Measurements from ENCODE around the gene EXPH5.
"Not testable (repeated sequence)": the region's sequence is repeated elsewhere in the genome, so short reads cannot be mapped to it uniquely, and the experiment has no call there.

The EXPH5 gene

GRCh38 chr11:108593214-108593922, at the start of gene EXPH5:
Gene EXPH5, minus strand, starts transcription at chr11:108593768. Its CDS starts 232 bp downstream, at chr11:108593536.
- DNase-seq (ENCODE audit: low read depth in 1 of 2, low spot score in 1 of 2) = peak; percentile 69 to 83

- not testable (repeated sequence) for DNase-seq (ENCODE audit: low read depth in 1 of 2, low spot score in 1 of 2)
These were observed 48.2 kb upstream of the EXPH5 start for GRCh38 chr11:108641752-108642151.

DNA sequence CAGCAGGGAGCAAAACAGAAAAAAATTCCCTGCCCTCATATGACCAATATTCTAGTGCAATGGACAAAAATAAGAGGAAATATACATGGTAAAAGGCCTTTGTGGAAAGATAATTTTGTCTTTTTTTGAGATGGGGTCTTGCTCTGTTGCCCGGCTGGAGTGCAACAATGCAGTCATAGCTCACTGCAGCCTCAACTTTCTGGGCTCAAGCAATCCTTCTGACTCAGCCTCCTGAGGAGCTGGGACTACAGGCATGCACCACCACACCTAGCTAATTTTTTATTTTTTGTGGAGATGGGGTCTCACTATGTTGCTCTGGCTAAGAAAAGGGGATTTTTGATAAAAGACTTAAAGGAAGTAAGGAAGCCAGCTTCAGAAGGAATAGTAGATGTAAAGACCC, 45.6 kb upstream of the EXPH5 start:
- DNase-seq (ENCODE audit: low read depth in 1 of 2, low spot score in 1 of 2) = no peak

DNA sequence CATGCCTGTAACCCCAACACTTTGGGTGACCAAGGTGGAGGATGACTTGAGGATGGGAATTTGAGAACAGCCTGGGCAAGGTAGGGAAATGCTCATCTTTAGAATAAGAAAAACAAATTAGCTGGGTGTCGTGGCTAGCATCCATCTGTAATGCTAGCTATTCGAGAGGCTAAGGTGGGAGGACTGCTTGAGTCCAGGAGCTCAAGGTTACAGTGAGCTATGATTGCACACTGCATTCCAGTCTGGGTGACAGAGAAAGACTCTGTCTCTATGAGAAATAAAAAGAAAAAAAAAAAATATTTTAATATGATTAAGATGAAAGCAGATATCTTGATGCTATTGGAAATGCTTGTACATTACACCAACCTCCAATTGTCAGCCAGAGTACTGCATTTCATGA, 42.7 kb upstream of the EXPH5 start:
- DNase-seq (ENCODE audit: low read depth in 1 of 2, low spot score in 1 of 2) = no peak

GRCh38 chr11:108635106-108635505, 41.5 kb upstream of the EXPH5 start:
- DNase-seq (ENCODE audit: low read depth in 1 of 2, low spot score in 1 of 2) = no peak

DNA sequence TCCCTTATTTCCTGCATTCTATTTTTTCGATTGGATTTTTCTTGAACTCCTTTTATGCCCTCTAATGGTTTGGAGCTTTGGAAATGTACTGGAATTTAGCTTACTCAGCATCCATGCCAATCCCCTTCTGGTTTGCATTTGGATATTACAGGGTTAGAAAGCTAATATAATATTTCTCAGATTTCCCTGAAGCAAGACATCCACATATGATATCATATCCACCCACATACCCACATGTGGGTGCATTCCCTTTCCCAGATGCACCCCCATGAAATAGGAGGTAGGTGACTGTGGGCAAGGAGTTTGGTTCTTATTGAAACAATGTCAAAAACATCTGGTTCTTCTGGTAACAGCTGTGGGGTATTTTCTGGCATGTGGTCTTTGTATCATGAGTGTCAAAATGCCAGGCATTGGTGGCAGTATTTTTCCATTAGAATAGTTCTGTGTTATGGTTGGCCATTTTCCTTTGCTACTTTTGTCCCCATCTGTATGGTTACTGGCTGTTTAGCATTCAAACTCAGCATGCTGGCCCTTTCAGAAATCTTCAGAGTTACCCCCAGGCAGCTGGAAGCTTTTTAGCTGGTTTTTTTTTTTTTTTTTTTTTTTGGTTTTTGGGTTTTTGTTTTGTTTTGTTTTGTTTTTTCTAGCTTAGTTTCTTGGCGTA, 38.6 kb upstream of the EXPH5 start:
- DNase-seq (ENCODE audit: low read depth in 1 of 2, low spot score in 1 of 2) = no peak

DNA sequence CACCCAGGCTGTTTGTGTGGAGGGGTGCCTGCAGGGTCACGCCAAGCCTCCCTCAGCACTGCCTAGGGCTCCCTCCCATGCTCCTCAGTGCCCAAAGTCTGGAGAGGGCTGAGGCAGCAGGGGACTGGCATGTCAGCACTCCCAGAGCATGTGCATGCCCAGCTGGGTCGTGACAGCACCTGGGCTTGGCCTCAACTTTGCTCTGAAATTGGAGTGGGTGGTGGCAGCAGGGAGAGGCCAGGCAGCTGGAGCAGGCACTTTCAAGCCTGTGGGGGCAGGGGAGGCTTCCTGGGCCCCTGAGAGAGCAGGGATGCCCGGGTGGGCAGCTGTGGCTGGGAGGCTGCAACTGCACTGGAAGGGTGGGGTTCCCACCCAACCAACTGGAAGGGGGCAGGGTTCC, 35.7 kb upstream of the EXPH5 start:
- no peak for DNase-seq (ENCODE audit: low read depth in 1 of 2, low spot score in 1 of 2)

- DNase-seq (ENCODE audit: low read depth in 1 of 2, low spot score in 1 of 2) = no peak
These were observed 35.2 kb upstream of the EXPH5 start for GRCh38 chr11:108628812-108629211.

- no peak for DNase-seq (ENCODE audit: low read depth in 1 of 2, low spot score in 1 of 2)
These were observed 34.8 kb upstream of the EXPH5 start for GRCh38 chr11:108628326-108628725.

- no peak for DNase-seq (ENCODE audit: low read depth in 1 of 2, low spot score in 1 of 2)
These were observed 30.8 kb upstream of the EXPH5 start for GRCh38 chr11:108624196-108624925.

- DNase-seq (ENCODE audit: low read depth in 1 of 2, low spot score in 1 of 2) = no peak
These were observed 28.8 kb upstream of the EXPH5 start for GRCh38 chr11:108622341-108622740.

GRCh38 chr11:108620958-108621772, 27.6 kb upstream of the EXPH5 start:
- no peak for DNase-seq (ENCODE audit: low read depth in 1 of 2, low spot score in 1 of 2)

- no peak for DNase-seq (ENCODE audit: low read depth in 1 of 2, low spot score in 1 of 2)
These were observed 25.0 kb upstream of the EXPH5 start for GRCh38 chr11:108618529-108618928.

DNA sequence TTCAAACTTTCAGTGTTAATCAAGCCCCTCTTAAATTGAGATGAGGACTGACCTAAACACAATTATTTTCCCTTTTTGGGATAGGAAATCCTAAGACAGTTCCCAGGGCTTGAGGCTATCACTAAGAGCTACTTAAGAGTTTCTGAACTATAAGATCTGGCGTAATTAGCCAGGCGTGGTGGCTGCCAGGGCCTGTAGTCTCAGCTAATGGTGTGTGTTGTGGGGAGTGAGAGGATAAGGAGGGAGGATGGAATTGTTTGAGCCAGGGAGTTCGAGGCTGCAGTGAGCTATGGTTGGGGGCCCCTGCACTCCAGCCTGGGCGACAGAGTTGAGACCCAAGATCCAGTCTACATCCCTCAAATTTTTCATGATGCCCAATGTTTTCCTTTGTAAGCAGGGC, 23.5 kb upstream of the EXPH5 start:
- no peak for DNase-seq (ENCODE audit: low read depth in 1 of 2, low spot score in 1 of 2)

- DNase-seq (ENCODE audit: low read depth in 1 of 2, low spot score in 1 of 2) = no peak
These were observed 23.0 kb upstream of the EXPH5 start for GRCh38 chr11:108616549-108616948.

DNA sequence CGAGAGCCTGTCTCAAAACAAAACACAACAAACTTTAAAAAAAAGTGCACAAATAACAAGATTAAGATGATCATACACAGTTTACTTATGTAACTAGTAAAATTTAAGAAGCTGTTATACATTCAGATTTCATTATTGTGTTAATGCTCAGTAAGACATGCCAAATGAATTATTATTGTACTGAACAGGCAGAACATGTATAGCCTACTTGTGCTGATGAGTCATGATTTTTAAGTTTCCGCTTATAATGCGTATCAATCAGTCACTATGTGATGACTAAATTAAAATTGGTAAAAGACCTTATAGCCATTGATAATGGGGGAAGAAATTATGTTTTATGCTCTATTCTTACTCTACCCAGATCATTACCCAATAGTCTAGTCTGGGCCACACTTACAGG, 20.5 kb upstream of the EXPH5 start:
- DNase-seq (ENCODE audit: low read depth in 1 of 2, low spot score in 1 of 2) = no peak

DNA sequence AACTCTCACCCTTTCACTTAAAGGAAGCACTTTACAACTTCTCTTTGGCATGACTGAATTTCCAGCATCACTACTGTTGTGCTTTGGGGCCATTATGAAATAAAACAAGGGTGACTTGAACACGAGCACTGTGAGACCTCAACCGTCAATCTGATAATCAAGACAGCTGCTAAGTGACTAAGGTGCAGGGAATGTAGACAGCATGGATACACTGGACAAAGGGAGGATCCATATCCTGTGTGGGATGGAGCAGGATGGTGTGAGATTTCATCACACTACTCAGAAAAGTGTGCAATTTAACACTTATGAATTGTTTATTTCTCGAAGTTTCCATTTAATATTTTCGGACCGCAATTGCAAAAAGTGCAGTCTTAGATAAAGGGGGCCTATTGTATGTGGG, 16.1 kb upstream of the EXPH5 start:
- DNase-seq (ENCODE audit: low read depth in 1 of 2, low spot score in 1 of 2) = no peak

GRCh38 chr11:108608548-108608947, 15.0 kb upstream of the EXPH5 start:
- DNase-seq (ENCODE audit: low read depth in 1 of 2, low spot score in 1 of 2) = no peak

DNA sequence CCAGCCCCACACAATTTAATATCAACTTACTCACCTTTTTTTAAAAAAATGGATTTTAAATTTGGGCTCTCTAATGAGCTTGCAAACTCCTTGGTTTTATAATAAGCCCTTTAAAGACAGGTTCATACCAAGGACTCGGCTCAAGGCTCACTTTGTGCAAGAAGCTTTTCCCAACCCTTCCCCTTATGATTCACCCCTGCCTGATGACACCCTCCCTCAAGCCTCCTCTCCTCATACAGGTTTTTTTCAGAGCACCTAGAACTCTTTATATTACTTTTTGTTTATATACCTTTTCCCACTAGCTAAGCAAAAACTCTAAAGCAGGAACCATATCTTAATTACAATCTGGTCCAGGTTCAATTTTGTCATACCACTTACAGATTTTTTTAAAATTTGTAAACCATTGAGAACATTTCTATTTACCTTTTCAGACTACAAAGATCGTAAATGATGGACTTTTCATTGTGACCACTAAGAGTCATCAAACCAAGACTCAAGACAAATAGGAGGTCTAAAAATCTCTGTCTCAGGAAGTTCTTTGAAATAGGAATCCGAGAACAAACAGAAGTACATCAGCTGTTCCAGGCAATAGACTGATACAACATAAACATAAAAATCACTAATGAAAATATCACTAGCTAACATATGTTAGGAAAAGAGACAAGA, 13.1 kb upstream of the EXPH5 start:
- no peak for DNase-seq (ENCODE audit: low read depth in 1 of 2, low spot score in 1 of 2)

DNA sequence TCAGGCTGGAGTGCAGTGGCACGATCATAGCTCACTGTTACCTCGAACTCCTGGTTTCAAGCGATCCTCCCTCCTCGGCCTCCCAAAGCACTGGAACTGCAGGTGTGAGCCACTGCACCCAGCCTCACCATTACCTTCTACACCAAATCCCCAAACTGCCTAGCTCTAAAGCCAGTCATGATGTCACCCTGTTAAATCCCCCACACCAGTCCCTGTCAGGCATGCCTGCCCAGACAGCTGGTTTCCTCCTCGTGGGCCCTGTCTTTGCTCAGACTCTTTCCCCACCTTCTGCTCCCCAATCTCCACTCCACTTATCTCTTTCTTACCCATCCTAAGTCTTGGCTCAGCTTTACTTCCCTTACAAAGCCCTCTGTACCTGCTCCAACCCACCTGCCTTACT, 12.5 kb upstream of the EXPH5 start:
- no peak for DNase-seq (ENCODE audit: low read depth in 1 of 2, low spot score in 1 of 2)

DNA sequence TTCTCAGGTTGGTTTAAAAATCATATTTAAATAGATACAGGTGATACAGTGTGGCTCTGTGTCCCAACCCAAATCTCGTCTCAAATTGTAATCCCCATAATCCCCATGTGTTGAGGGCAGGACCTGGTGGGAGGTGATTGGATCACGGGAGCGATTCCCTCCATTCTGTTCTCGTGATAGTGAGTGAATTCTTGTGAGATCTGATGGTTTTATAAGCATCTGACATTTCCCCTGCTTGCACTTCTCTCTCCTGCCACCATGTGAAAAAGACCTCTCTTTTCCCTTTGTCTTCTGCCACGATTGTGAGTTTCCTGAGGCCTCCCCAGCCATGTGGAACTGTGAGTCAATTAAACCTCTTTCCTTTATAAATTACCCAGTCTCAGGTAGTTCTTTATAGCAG, 9.2 kb upstream of the EXPH5 start:
- not testable (repeated sequence) for DNase-seq (ENCODE audit: low read depth in 1 of 2, low spot score in 1 of 2)
